Measurements from ENCODE around the gene KRTAP5-5. TPM values are rescaled to one million over a fixed set of nuclear protein-coding genes. Genes with fewer than 3 reads are reported as not detected.

The KRTAP5-5 gene
- total RNA-seq, 1 experiment from 2014 or later = not detected

DNA sequence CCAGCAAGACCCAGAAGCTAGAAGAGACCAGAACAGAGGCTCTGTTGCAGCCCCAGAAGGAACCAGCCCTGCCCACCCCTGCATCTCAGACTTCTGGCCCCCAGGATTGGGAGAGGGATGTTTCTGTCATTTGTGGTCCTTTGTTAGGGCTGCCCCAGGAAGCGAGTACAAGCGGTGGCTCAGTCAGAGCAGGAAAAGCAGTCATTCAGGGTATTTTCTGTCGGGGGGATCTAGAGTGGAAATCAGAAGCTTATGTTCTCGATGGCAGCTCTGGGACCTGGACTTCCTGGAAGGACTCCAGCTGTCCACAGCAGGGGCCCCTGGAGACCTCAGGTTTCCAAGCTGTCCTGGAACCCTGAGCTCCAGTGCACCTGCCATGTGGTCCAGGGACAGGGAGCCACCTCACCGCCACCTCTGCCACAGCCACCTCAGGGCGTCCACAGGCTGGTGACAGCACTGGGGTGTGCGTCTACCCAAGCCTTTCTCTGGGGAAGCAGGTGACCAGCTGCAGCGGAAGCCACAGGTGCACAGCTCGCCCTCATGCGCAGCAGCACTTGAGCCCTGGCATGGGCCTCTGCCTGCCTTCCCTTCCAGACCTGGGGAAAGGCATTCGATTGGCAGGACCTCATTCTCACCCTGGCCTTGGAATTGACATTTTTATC lies 2.6 kb downstream of the KRTAP5-5 start (continued):
- no peak for TF ChIP-seq RELA (CRISPR knock-in tag; IDR thresholded peaks at IDR 0.05; ENCODE audit: borderline replicate concordance)
- TF ChIP-seq JAZF1 (CRISPR knock-in tag; IDR thresholded peaks at IDR 0.05) = no peak
- no peak for TF ChIP-seq ARID4B (CRISPR knock-in tag; IDR thresholded peaks at IDR 0.05; ENCODE audit: borderline replicate concordance)
- no peak for TF ChIP-seq ZNF671 (CRISPR knock-in tag; IDR thresholded peaks at IDR 0.05)
- no peak for TF ChIP-seq NFE2L1 (CRISPR knock-in tag; IDR thresholded peaks at IDR 0.05)
- TF ChIP-seq ZNF219 (CRISPR knock-in tag; IDR thresholded peaks at IDR 0.05; ENCODE audit: borderline replicate concordance) = no peak
- no peak for TF ChIP-seq ZNF281 (CRISPR knock-in tag; IDR thresholded peaks at IDR 0.05)
- TF ChIP-seq FOXJ3 (CRISPR knock-in tag; IDR thresholded peaks at IDR 0.05; ENCODE audit: borderline replicate concordance) = no peak
- TF ChIP-seq, protein P1, sequence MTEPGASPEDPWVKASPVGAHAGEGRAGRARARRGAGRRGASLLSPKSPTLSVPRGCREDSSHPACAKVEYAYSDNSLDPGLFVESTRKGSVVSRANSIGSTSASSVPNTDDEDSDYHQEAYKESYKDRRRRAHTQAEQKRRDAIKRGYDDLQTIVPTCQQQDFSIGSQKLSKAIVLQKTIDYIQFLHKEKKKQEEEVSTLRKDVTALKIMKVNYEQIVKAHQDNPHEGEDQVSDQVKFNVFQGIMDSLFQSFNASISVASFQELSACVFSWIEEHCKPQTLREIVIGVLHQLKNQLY (CRISPR knock-in tag; IDR thresholded peaks at IDR 0.05) = no peak
- TF ChIP-seq ZNF396 (CRISPR knock-in tag; IDR thresholded peaks at IDR 0.05; ENCODE audit: borderline replicate concordance) = no peak
- TF ChIP-seq FOXP4 (CRISPR knock-in tag; IDR thresholded peaks at IDR 0.05) = no peak
- TF ChIP-seq ZSCAN18 (CRISPR knock-in tag; IDR thresholded peaks at IDR 0.05) = no peak

DNA sequence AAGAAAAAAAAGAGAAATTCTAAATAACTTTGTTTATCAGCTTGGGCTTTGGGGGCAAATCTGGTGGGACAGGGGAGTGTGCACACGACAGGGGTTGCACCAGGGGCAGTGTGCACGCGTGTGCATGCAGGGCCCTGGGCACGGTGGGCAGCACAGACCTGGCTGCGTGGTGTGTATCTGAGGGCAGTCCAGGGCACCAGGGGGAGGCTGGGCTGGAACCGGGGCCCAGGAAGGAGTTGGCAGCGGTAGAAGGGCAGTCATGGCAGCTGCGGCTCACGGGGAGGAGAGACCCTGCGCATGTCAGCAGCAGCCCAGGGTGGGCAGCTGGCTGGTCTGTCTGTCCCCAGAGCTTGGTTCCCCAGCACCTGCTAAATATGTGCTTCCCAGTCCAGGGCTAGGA lies 4.3 kb downstream of the KRTAP5-5 start:
- ChIA-PET POLR2A (no interaction called here), CTCF (interaction anchor here (2.8 to 3.2 kb wide), 2 partner anchors 19 to 88 kb away, joined by 12 to 15 read pairs; no protein-coding TSS in a partner anchor)
- DNase-seq (ENCODE audit: low spot score) (no peak), ATAC-seq (no peak)
- Mint-ChIP-seq H3K27me3 (ENCODE audit: low read depth) (peaks cover 42% of the 10 kb centered on the region), H3K27ac (no peak overlapping the region), H3K36me3 (no peaks in the 10 kb centered on the region), H3K4me1 (peaks cover 8% of the 10 kb centered on the region), H3K9me3 (no peaks in the 10 kb centered on the region), H3K4me3 (no peak overlapping the region)
- TF ChIP-seq EMX1 (CRISPR knock-in tag; IDR thresholded peaks at IDR 0.05) (no peak), CDX4 (CRISPR knock-in tag; IDR thresholded peaks at IDR 0.05; ENCODE audit: borderline replicate concordance) (no peak), ATF3 (CRISPR knock-in tag; conservative IDR thresholded peaks at IDR 0.05) (no peak)
